ENCODE results near the gene CBX8. TPM values are rescaled to one million over a fixed set of nuclear protein-coding genes. Genes with fewer than 3 reads are reported as not detected.

The CBX8 gene
- polyA plus RNA-seq, 3 donors, result 0.51 to 2.5 (median 2.5) TPM

GRCh38 chr17:79771276-79771675 lies 25.6 kb downstream of the CBX8 start:
- no peaks in the 10 kb centered on the region for H4K20me1 ChIP-seq (ENCODE audit: insufficient read depth, low read length)
- no peak overlapping the region for H3K27ac ChIP-seq (ENCODE audit: low read depth in 1 of 2, low read length in 2 of 2)
- H3K9me3 ChIP-seq (replicated peaks in 1 of 2; ENCODE audit: control insufficient read depth in 1 of 2, insufficient read depth in 1 of 2, low read length in 2 of 2), result no peaks in the 10 kb centered on the region
- DNase-seq, result no peak
- peaks cover 0 to 5% (median 0%) of the 10 kb centered on the region in 7 donors for H3K9me3 Mint-ChIP-seq
- peaks cover 2% of the 10 kb centered on the region for H3K4me1 Mint-ChIP-seq
- no peak overlapping the region for H3K4me3 Mint-ChIP-seq
- no peak overlapping the region for H3K4me3 ChIP-seq (replicated peaks in 1 of 3; ENCODE audit: low read depth in 2 of 3, low read length in 3 of 3)
- H3K4me2 ChIP-seq (replicated peaks; ENCODE audit: extremely low read depth, low read length, poor library complexity, severe bottlenecking), result no peak overlapping the region
- intact Hi-C loops (cut with micrococcal nuclease), result no loop called here
- WGBS (ENCODE audit: insufficient coverage), result 93% methylated on average over 5 of the region's 6 CpGs
- H3K79me2 ChIP-seq (ENCODE audit: insufficient read depth, low read length), result no peaks in the 10 kb centered on the region
- H3K27ac Mint-ChIP-seq, result no peak overlapping the region
- H3K9ac ChIP-seq (ENCODE audit: insufficient read depth, low read length, poor library complexity, severe bottlenecking), result no peak overlapping the region
- no peak overlapping the region for H2AFZ ChIP-seq (ENCODE audit: insufficient read depth, low read depth, low read length, poor library complexity, severe bottlenecking)
- H3K27me3 Mint-ChIP-seq (ENCODE audit: low read depth in 3 of 3), result peaks cover 27 to 66% (median 29%) of the 10 kb centered on the region in 3 donors
- no peaks in the 10 kb centered on the region for H3K36me3 ChIP-seq (replicated peaks in 1 of 2; ENCODE audit: control insufficient read depth in 1 of 2, insufficient read depth in 2 of 2, low read length in 2 of 2)
- peaks cover 8 to 27% of the 10 kb centered on the region in 2 donors for H3K27me3 ChIP-seq (ENCODE audit: control insufficient read depth in 2 of 2, insufficient read depth in 2 of 2, low read length in 2 of 2)
- no peak for TF ChIP-seq CTCF (IDR thresholded peaks at IDR 0.05)
- no peaks in the 10 kb centered on the region for H3K4me1 ChIP-seq (ENCODE audit: control insufficient read depth in 1 of 2, insufficient read depth in 2 of 2, low read length in 2 of 2)
- no peaks in the 10 kb centered on the region for H3K36me3 Mint-ChIP-seq

GRCh38 chr17:79769570-79770506 lies 27.0 kb downstream of the CBX8 start:
- H3K27ac Mint-ChIP-seq, result peak overlapping the region in 1 of 7 donors; percentile 52
- WGBS (ENCODE audit: insufficient coverage), result 69% methylated on average over 18 of the region's 28 CpGs

More at GRCh38 chr17:79769570-79770506, 27.0 kb downstream of the CBX8 start:
- Mint-ChIP-seq H3K4me1 (peaks cover 2% of the 10 kb centered on the region), H3K27me3 (ENCODE audit: low read depth in 3 of 3) (peaks cover 17 to 52% (median 19%) of the 10 kb centered on the region in 3 donors), H3K36me3 (no peaks in the 10 kb centered on the region), H3K4me3 (no peak overlapping the region), H3K9me3 (peaks cover 0 to 2% (median 0%) of the 10 kb centered on the region in 7 donors)
- H3K27ac ChIP-seq (ENCODE audit: low read depth in 1 of 2, low read length in 2 of 2), result no peak overlapping the region
- intact Hi-C loops (cut with micrococcal nuclease), result no loop called here
- no peak overlapping the region for H3K4me3 ChIP-seq (replicated peaks in 1 of 3; ENCODE audit: low read depth in 2 of 3, low read length in 3 of 3)
- H3K4me2 ChIP-seq (replicated peaks; ENCODE audit: extremely low read depth, low read length, poor library complexity, severe bottlenecking), result no peak overlapping the region
- no peaks in the 10 kb centered on the region for H4K20me1 ChIP-seq (ENCODE audit: insufficient read depth, low read length)
- no peaks in the 10 kb centered on the region for H3K36me3 ChIP-seq (replicated peaks in 1 of 2; ENCODE audit: control insufficient read depth in 1 of 2, insufficient read depth in 2 of 2, low read length in 2 of 2)
- no peak overlapping the region for H2AFZ ChIP-seq (ENCODE audit: insufficient read depth, low read depth, low read length, poor library complexity, severe bottlenecking)
- TF ChIP-seq CTCF (IDR thresholded peaks at IDR 0.05), result no peak
- no peaks in the 10 kb centered on the region for H3K9me3 ChIP-seq (replicated peaks in 1 of 2; ENCODE audit: control insufficient read depth in 1 of 2, insufficient read depth in 1 of 2, low read length in 2 of 2)
- peaks cover 0 to 13% of the 10 kb centered on the region in 2 donors for H3K27me3 ChIP-seq (ENCODE audit: control insufficient read depth in 2 of 2, insufficient read depth in 2 of 2, low read length in 2 of 2)
- no peak overlapping the region for H3K9ac ChIP-seq (ENCODE audit: insufficient read depth, low read length, poor library complexity, severe bottlenecking)
- DNase-seq, result no peak
- H3K79me2 ChIP-seq (ENCODE audit: insufficient read depth, low read length), result no peaks in the 10 kb centered on the region
- no peaks in the 10 kb centered on the region for H3K4me1 ChIP-seq (ENCODE audit: control insufficient read depth in 1 of 2, insufficient read depth in 2 of 2, low read length in 2 of 2)
